HUDEP-2 (cell line): ENCODE results near the gene TRPM3.
"Not testable (repeated sequence)": the region's sequence is repeated elsewhere in the genome, so short reads cannot be mapped to it uniquely, and the experiment has no call there.

ENCODE experiments used
- DNase-seq, 76 experiments: peaks; one replicate each; lab custom pipeline; 2025; ENCODE audit not compliant: unreplicated experiment in 76 of 76; lab: John Stamatoyannopoulos, UW

Gene TRPM3

GRCh38 chr9:70791936-70792335, 329.5 kb downstream of the TRPM3 start:
- no peak for DNase-seq

GRCh38 chr9:70789086-70789485, 332.3 kb downstream of the TRPM3 start:
- no peak for DNase-seq

GRCh38 chr9:70784456-70784855, 337.0 kb downstream of the TRPM3 start:
- DNase-seq: no peak

- DNase-seq: no peak
Observed at GRCh38 chr9:70778568-70778967, 342.9 kb downstream of the TRPM3 start.

DNA sequence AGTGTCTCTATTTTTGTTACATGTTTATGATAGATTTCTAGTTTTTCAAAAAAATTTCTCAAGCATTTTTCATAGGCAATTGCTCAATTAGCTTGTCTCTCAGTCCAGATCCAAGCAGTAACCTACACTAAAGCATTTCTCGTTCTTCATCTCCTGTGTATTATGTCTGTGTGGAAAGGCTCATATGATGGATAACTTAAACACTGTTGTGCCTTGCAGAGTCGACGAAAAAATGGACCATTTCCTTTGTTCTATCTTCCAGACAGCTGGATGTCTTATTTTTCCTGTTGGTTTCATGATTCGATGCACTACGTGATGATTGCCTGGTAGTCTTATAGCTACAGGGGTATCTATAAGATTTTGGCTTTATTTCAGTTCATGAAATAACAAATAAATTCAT, 347.8 kb downstream of the TRPM3 start:
- DNase-seq: no peak

DNA sequence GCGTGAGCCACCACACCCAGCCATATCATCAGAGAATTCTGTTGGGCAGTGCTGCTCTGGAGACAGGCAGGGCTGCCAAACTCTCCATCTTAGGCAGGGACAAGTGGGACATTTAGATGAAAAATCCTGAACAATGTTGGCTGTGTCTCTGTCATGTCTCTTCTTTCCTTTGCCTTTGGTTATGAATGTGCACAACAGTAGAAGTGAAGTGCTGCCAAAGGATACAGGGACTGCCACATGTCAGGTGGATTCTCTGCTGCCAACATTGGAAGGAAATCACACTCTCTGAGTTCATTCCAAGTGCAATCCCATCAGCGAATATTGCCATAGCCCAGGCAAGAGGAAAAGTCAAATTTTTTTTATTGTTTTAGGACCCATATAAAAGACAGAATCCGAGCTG, 348.8 kb downstream of the TRPM3 start:
- DNase-seq: no peak

DNA sequence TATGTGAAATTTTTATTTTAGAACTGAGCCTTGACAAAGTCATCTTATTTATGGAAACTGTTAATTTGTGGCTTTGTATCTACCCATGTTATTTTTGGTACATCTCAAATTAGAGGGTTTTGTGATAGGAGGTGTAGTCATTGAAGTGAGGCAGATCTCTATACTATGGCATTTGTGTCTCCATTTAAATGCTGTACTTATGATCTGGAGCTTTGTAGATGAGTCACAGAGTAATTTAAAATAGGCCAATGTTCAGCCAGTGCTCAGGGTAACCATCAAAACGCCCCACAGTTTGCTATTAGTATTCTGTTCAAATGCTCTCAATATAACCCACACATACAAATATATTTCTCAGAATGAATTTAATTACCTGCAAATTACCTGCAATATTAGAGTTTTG, 355.5 kb downstream of the TRPM3 start:
- DNase-seq: no peak

DNA sequence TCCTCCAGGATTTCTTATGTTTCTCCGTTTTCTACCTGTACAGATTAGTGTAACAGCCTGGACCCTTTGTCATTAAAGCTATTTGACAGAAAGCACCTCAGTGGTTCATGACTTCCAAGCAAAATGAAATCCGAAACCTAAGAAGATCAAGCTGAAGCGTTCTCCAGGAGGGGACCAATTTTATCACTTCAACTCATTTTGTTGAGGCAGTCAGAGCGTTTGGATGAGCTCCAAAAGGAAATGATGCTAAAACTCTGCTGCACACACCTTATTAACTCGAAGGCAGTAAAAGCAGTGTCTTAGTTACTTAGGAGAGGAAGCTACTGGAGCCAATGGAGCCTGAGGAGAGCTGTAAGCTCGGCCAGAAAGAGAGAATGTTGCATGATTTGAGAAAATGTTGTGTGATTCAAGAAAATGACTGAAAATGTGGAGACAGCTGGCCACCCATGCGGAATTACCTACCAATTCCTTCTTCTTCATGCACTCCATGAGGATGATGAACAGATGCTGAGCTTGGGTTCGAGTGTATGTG, 360.2 kb downstream of the TRPM3 start:
- DNase-seq: no peak

- no peak for DNase-seq
Observed at GRCh38 chr9:70760228-70760627, 361.2 kb downstream of the TRPM3 start.

GRCh38 chr9:70753311-70753710, 368.1 kb downstream of the TRPM3 start:
- no peak for DNase-seq

DNA sequence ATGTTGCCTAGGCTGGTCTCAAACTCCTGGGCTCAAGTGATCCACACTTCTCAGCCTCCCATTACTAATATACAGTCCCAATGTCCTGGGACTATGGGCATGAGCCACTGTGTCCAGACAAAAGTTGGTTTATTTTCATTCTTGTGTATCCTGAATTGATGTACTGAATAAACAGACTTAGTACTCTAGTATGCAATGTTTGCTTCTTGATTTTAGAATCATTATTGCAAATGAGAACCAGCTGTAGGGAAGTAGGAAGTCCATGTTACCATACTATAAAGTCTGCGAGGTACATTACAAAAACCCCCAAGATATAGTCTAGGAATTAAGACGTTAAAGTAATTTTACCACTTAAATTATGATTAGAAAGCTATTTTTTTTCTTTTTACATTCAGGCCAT, 372.4 kb downstream of the TRPM3 start:
- DNase-seq: no peak

DNA sequence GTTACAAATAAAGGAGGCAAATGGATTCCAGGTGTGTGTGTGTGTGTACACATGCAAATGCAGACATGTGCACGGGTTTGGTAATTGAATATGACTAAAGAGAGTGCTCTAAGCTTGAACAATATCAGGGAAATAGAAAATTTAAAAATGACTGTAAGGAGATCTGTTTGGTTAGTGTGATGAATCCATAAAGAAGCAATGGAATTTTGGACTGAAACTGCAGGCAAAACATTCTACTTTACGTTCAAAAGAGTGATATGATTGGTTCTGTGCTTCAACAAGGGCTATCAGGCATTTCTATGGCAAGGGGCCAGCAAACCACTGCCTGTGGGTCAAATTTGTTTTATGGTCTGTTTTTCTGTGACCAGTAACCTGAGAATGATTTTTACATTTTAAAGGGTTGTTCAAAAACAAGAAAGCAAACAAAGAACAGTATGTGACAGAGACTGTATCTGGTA, 374.1 kb downstream of the TRPM3 start:
- peak in 1 of 76 experiments; percentile 0 for DNase-seq

- no peak for DNase-seq
Observed at GRCh38 chr9:70746760-70747159, 374.7 kb downstream of the TRPM3 start.

DNA sequence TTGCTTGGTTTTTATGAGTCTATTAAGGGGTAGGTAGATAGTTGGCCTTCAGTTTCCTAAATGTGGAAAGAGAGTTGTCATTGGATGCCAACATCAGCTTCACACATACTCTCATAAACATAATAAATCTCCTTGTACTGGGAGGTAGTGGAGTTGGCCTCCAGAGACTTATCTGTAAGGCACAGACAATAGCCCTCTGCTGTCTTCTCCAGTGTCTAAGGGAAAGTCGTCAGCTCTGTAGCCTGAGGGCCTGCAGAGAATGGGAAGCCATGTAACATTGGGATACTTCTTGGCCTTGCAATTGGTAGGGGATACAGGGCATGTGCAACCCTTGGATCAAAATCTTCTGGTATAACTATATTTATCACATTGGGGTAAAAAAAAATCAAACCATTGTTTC, 375.1 kb downstream of the TRPM3 start:
- no peak for DNase-seq

GRCh38 chr9:70724794-70725193, 396.6 kb downstream of the TRPM3 start:
- not testable (repeated sequence) for DNase-seq

DNA sequence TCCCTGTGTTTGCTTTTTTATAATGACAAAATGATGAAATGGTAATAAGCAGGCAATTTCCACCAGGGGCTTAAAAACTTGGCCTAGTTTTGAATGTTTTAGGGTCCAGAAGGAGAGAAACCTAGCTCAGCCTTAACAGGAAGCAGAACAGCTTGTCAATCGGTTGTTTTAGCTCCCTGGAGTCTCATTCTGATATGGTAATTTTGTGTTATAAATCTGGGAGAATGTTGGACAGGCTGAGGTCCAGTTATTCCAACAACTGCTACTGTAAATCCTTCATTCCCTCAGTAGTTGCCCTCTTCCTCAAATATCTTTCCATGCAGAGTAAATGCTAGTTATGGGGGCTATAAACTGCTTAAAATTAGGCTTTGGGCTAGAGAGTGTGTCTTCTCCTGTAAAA, 397.4 kb downstream of the TRPM3 start:
- not testable (repeated sequence) for DNase-seq

DNA sequence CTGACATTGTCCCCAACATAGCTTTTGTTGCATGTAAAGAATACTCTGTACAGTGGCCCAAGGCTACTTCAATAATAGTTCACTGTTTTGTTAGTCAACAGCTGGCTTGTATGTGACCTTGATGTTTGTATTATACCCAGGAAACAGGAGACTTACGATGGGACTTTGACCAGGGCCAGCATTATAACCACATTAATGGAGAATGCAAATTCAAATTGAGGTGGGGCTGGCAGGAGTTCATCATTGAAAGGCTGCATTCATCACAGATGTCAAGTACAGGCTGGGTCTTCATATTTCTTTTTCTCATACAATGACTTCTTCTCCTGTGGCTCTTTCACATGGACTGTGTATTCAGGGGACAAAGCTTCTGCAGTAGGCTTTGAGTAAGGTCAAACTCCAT, 414.6 kb downstream of the TRPM3 start:
- not testable (repeated sequence) for DNase-seq

- DNase-seq: no peak
Observed at GRCh38 chr9:70701163-70701562, 420.3 kb downstream of the TRPM3 start.

- DNase-seq: no peak
Observed at GRCh38 chr9:70696694-70697335, 424.6 kb downstream of the TRPM3 start.

- DNase-seq: no peak
Observed at GRCh38 chr9:70694758-70695157, 426.7 kb downstream of the TRPM3 start.

- DNase-seq: no peak
Observed at GRCh38 chr9:70693186-70693585, 428.2 kb downstream of the TRPM3 start.

DNA sequence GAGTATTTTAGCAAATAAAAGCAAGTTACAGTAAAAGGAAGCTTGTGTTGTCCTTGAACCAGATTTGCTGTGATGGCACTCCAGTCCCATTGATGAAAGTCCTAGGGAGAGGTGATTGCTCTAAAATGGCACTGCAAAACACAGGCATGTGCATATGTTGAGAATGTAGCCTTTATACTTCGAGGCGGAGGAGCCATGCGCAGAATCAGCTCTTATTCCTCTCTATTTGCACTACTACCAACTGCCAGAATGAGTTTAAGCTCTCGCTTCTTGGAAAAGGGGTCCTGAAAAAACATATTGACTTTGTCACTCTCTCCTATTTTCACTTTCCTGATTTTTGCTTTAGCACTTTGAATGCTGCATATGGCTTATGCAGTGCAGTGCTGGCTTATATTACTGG, 429.0 kb downstream of the TRPM3 start:
- no peak for DNase-seq

DNA sequence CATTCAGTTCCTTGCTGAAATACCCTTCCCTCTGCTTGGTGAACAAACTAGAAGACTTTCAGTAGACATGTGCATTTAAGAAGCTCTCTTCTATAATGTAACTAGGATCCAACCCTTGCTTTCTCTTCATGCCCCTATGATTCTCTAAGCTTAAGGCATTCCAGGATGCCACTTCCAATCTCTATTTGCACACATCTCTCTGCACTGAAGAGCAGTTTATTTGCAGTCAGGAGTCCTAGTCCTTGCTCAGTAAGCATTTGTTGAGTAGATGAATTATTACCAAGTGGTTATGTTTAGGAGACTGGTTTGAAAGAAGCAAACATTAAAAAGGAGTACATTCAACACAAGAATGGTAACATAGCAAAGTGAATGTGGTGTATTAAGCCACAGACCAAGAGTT, 432.7 kb downstream of the TRPM3 start:
- no peak for DNase-seq
